Keratinocyte (primary cell): ENCODE results near the gene WASF3.

Experiments used
- EZH2 ChIP-seq: IDR thresholded peaks from one replicate; pipeline ENCODE4 v1.6.1; 2012; ENCODE audit warnings: inconsistent platforms, mild to moderate bottlenecking, low read length, moderate library complexity
- TF ChIP-seq, protein P1 (sequence below), 3 experiments: IDR thresholded peaks in 1 of 3; conservative IDR thresholded peaks in 1 of 3; optimal IDR thresholded peaks in 1 of 3; 2 replicates in 2 of 3; 3 replicates in 1 of 3; pipeline versions ENCODE3 to v1.5.1; 2011; ENCODE audit warnings: low read length in 3 of 3, mild to moderate bottlenecking in 3 of 3, moderate library complexity in 2 of 3, control low read depth in 1 of 3, inconsistent platforms in 1 of 3; ENCODE audit not compliant: insufficient read depth in 2 of 3; ENCODE audit errors: extremely low read depth in 1 of 3

GRCh38 chr13:26623125-26623524 is 65.6 kb downstream of the WASF3 start:
- TF ChIP-seq, protein P1, sequence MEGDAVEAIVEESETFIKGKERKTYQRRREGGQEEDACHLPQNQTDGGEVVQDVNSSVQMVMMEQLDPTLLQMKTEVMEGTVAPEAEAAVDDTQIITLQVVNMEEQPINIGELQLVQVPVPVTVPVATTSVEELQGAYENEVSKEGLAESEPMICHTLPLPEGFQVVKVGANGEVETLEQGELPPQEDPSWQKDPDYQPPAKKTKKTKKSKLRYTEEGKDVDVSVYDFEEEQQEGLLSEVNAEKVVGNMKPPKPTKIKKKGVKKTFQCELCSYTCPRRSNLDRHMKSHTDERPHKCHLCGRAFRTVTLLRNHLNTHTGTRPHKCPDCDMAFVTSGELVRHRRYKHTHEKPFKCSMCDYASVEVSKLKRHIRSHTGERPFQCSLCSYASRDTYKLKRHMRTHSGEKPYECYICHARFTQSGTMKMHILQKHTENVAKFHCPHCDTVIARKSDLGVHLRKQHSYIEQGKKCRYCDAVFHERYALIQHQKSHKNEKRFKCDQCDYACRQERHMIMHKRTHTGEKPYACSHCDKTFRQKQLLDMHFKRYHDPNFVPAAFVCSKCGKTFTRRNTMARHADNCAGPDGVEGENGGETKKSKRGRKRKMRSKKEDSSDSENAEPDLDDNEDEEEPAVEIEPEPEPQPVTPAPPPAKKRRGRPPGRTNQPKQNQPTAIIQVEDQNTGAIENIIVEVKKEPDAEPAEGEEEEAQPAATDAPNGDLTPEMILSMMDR (optimal IDR thresholded peaks at IDR 0.05 in 1 of 3, IDR thresholded peaks at IDR 0.05 in 1 of 3, conservative IDR thresholded peaks at IDR 0.05 in 1 of 3; ENCODE audit: extremely low read depth in 1 of 3, insufficient read depth in 2 of 3, low read length in 3 of 3), result no peak
- no peak for TF ChIP-seq EZH2
